HG03558 (cell line): Measurements from ENCODE around the gene CILP2.

ENCODE experiments used
- ATAC-seq: cut with Tn5 transposase; IDR thresholded peaks from one replicate; pipeline ENCODE4 v1.9.1; 2021; ENCODE audit warnings: moderate number of reproducible peaks; ENCODE audit not compliant: unreplicated experiment; ENCODE audit errors: extremely low read depth

Gene CILP2

DNA sequence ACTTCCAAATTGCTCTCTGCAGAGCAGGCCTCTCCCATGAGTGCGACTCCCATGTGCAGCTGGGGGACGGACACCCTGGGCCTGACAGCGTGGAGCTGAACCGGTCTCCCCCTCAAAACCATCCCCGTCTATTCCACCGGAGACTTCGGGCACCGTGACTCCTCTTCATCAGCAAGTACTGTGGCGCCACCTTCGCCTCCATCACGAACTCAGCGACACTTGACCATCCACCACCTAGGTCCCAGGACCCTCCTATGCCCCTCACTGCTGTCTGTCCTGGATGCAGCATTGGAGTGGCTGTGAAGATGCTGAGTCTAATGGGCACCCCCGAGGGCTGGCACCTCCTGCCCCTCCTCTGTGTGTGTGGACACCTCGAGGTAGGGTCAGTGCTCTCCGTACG is 20.6 kb downstream of the CILP2 start:
- no peak for ATAC-seq

DNA sequence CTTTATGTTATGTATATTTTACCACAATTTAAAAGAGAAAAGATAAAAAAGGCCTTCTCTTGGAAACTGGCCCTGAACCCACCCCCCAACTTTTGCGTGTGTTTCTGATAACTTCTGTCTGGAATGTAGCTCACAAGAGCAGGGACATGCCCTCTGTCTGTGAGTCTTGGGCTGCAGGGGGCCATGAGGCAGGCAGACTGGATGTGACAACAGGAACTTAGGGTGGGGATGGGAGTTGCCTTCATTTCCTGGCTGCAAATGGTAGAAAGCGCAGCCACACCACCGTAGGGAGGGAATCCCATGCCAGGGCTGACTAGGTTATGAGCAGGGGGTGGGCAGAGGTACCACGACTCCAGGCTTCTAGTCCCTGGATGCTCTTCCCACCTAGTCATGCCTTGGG is 21.9 kb downstream of the CILP2 start:
- ATAC-seq, result no peak

DNA sequence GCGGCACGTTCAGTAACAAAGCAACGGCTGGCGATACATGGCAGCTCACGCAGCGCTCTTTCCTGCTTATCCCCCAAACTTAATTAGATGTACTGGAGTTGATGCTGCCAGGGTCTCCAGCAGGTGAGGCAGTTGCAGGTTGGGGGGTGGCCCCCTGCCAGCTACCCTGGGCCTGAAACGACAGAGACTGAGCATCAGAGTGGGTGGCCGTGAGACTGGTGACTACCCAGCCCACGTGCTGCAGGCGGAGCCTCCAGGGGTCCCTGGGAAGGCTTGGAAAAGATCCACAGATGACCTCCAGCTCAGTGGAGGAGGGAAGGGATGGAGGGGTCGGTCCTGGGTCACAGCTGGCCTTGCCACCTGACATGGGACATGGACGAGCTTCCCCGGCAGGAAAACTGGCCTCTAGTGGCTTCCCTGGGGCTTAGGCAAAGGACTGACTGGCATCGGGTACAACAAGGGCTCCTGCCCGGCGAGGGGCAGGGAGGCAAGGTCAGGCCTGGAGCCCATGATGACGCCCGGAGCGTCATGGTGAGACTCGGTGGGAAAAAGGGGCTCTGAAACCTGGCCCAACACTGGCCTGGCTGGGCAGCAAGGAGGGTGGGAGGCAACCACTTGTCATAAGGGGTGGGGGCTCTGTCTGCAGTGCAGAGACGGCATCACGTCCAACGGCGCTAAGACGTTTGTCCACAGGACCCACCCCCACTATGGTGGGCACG is 24.0 kb downstream of the CILP2 start:
- no peak for ATAC-seq

DNA sequence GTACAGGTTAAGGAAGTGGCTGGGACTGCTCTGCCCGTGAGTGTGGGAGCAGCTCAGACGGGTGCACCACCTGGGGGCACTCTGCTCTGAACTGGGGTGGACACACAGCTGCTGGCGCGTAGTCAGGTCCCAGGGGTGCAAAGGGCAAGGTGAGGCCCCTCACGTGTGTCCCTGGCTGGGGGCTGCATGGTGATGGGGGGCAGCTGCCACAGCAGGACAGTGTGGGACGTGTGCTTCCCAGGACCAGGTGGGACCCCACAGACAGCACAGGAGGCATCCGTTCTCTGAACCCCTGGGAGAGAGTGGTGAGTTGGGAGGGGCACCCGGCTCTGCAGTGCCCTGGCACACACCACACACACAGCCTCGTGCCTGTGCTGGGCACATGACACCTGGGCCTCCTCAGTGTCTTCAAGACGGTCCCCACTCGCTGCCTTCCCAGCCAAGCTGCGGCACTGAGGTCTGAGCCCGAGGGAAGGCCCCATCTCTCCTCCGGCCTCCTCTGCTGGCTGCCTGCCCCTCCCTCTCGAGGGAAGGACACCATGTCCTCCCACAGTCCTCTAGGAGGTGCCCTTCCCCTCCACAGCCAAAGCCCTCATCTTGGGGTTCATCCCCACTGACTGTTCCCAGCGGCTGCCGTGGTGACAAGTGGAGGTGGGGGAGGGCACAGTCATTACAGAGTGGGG is 24.7 kb downstream of the CILP2 start:
- ATAC-seq, result no peak

DNA sequence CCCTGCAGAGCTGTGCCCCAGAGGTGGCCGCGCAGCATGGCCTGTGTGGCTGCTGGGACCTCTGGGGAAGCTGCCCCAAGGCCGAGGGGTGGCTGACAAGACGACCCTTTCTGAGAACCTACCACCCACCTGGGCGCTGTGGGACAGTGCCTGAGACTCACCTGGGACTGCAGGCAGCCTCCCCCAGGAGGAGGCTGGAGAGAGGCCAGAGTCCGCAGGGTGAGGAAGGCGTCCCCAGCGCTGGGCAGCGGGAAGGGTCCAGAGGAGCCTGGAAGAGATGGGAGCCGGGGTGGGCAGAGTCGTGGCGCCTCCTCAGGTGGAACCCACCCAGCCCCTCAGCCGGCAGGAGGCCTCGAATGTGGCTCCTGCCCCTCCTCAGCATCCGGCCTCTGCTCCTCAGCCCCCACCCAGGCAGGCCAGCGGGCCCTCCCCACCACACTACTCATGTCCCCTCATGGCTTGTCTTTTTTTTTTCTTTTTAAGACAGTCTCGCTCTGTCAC is 25.3 kb downstream of the CILP2 start:
- ATAC-seq, result no peak

DNA sequence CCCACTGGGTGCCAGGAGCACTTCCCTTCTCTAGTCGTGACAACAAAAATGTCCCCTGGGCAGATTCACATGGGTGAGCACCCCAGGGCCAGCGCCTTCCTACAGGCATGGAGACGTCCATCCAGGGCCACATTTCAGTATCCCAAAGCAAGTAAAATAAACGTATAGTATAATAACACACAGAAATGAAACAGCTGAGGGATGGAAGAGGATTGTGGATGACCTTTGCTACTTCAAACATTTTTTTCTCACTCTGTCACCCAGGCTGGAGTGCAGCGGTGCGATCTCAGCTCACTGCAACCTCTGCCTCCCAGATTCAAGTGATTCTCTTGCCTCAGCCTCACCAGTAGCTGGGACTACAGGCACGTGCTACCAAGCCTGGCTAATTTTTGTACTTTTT is 28.2 kb downstream of the CILP2 start:
- no peak for ATAC-seq

DNA sequence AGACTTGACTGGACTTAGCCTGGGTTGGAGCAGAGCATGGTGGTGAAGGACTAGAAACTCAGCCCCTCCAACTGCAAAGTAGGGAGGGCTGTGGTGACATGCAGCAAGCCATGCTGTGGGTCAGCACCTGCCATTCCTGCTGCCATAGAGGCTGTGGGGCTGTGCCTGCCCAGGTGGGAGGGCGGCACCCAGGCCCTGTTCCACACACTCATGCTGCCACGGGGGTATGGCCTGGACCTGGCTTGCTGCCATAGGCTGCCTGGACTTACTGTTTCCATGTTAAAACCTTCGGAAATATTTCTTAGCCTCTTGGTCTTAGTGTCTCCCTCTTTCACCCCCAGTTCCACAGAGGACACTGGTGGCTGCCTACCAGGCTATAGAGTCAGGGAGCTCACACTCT is 29.3 kb downstream of the CILP2 start:
- no peak for ATAC-seq

DNA sequence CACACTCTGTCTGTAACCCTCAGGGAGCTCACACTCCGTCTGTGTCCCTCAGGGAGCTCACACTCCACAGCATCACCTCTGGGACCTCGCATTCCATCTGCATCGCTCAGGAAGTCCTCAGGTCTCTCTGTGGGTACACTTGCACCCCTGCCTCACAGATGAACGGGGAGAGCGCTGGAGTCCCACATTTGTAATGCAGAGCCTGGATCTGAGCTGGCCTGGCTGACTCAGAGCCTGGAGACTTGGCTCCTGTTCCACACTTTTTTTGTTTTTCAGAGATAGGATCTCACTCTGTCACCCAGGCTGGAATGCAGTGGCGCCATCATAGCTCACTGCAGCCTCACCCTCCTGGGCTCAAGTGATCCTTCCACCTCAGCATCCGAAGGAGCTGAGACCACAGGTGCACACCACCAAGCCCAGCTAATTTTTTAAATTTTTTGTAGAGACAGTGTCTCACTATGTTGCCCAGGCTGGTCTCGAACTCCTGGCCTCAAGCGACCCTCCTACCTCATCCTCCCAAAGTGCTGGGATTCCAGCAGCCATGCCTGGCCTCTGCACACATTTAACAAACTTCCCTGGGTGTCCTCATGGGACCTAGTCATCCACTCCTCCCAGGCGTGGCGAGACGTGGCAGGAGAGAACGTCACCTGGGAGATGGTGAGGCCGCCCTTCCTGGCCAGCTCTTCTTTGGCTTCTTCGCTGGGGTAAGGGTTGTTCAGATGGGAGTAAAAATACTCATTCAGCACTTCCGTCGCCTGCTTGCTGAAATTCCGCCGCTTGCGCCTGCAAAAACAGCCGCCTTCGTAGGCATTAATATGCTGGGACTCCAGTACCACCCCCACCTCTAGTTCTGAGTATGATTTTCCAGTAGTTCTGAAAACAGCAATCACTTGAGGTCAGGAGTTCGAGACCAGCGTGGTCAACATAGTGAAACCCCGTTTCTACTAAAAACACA is 31.0 kb downstream of the CILP2 start:
- ATAC-seq, result no peak

DNA sequence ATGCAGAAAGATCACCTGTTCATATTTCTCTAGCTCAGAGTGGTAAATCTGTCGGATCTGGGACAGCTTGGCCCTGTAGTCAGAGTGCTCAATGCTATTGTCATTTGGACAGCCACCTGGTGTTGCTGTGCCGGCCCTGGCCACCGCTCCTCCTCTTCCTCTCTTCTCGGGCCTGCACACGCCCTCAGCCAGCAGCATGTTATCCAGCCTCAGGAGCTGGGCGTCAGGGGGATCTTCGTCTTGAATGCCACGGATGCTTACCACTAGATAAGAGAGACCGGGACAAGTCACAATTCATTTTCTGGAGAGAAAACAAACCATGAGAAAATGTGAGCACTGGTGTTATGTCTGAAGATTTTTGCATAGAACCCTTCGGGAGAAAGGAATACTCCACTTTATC is 32.5 kb downstream of the CILP2 start:
- ATAC-seq, result no peak

DNA sequence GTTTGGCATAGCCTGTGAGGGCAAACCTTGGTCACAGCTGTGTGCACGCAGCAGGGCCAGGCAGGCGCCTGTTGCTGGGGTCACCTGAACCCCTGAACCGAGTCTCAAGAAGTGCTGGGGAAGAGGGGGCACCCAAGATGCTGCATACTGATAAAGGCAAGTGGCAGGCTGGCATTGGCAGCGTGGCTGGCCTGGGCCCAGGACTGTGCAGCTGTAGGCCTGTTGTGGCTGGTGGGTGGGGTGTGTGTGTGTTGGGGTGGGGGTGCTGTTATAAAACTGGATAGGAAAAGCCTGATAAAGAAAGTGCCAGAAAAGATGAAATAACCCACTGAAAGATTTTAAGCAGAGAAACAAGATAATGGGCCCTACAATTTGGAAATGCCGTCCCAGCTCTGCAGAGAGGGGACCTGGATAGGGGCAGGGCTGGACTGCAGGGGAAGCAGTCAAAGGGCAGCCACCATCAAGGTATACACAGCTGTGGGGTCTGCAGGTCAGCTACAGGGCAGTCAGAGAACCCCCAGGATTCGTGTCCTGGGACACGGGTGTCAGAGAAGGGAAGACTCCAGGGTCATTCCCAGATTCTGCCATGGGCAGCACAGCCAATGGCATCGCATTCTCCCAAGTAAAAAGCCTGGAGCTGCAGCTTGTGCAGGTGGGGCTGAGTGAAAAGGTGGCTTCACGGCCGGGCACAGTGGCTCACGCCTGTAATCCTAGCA is 33.2 kb downstream of the CILP2 start:
- no peak for ATAC-seq

DNA sequence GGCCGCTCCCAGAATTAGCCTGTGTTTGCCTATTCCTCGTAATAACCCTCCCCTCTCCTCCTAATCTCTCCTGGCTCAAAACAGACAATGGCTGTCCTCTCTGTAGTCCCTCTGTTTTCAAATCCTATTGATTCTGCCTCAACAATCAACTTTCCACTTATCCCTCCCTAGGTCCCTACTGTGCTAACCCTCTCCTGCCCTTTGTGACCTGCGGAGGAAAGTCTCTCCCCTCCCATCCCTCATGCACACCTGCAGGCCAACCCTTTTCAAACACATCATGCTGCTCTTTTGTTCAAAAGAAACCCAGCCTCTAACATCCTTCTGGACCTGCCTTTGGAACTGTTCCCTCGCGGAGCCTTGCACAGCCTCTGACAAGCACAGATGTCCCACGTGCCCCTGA is 37.3 kb downstream of the CILP2 start:
- ATAC-seq, result no peak

DNA sequence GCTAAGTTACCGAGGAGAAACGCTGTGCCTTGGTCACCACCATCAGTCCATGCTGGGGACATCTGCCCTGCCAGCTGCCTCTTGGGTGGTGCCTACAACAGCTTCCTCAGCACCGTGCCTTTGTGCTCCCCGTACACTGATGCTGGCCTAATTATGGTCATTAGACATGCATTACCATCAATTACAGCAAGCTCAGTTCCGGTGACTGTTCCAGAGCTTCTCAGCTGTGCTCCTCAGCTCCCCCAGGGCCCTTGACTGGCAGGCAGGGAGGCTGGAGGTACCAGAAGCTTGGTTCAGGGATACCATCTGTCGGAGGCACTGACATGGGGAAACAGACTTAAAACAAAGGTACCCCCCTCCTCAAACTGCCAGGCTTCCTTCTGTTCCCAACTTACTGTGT is 40.2 kb downstream of the CILP2 start:
- no peak for ATAC-seq

DNA sequence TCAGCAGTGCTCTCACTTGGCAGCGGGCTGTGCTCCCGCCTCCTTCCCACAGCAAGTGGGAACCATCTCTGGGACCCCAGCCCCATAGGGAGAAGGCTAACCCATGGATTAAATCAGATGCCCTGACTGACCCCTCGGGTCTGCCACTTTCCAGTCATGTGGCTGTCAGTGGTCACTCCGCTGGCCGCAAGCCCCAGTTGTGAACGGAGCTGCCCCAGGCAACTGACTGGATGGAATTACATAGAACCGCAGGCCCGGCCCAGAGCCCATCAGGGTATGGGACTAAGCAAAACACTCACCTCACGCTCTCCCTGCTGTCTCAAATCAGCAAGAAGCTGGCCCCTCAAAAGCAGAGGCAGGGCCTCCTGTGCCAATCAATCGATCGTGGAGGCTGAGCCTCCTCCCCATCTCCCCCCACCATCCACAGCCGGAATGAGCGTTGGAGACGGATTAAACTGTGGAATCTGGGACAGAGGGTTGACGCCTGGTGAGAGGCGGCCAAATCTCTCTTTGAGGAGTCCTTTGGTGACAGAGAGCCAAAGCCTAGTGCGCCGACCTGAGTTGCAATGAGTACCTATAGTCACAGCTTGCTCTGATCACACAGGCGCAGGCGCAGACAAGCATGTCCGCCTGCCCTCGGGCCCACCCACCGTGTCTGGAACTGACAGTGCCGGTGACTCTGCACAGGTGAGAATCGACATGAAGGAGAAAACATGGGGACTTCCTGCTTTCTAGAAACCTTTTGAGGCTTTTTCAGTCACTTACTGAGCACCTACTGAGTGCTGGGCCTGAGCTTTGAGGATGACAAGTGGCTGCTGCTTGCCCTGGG is 41.7 kb downstream of the CILP2 start:
- no peak for ATAC-seq

DNA sequence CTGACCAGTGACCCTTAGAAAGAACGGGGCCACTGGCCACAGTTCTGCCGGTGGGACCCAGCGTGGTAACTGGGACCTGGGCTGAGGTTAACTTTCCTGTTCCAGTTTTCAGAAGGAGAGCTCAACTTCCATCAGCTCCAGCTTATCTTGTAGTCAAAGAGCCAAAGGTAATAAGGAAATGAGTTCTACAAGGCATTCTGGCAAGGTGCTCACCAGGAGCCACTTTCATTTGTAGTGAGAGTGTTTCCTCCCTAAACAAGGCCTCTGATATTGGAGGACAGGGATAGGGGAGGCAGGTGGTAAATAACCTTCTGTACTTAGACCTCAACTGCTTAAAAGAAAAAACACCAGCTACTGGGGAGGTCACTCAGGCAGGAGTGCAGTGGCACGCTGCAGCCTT is 42.4 kb downstream of the CILP2 start:
- no peak for ATAC-seq

DNA sequence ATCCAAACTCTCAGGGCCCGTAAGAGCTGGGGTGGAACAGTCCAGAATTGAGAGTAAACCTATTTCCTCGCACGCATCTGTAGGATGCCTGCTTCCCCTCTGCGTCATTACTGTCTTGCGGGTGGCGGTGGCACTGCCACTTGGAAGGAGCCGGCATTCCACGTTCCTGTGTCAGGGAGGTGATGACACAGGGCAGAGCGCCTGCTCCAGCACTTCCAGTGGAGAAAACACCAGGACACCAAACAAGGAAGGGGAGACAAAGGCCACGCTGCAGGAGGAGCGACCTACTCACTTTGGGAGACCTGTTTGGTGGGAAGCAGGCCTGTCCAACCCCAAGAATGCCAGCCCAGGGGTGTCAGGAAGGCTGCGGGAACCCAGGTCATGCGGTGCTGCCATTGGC is 43.3 kb downstream of the CILP2 start:
- no peak for ATAC-seq

DNA sequence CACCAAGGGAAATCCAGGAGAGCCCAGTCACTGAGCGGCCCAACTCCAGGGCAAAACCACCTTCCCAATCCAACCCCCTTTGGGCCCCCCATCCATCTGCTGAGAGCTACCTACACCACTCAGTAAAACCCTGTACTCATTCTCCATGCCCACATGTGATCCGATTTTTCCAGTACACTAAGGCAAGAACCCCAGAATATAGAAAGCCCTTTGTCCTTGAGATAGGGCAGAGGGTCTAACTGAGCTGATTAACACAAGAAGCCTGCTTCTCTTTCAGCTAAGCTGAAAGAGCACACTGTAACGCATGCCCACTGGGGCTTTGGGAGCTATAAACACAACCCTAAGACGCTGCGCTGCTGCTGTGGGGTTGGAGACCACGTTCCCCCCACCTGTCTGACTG is 44.4 kb downstream of the CILP2 start:
- no peak for ATAC-seq

DNA sequence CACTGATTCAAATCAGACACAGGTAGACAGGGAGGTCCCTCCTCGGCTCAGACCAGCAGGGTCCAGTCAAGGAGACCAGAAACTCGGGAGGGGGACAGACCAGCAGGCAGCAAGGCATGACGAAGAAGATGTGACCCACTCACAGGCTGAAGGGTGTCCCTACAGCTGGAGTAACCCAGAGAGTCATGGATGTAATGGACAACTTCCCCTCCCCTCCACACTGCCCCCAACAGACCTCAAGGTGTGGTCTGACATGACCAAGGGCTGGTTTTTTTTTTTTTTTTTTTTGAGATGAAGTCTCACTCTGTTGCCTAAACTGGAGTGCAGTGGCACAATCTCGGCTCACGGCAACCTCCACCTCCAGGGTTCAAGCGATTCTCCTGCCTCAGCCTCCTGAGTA is 46.3 kb downstream of the CILP2 start:
- no peak for ATAC-seq

DNA sequence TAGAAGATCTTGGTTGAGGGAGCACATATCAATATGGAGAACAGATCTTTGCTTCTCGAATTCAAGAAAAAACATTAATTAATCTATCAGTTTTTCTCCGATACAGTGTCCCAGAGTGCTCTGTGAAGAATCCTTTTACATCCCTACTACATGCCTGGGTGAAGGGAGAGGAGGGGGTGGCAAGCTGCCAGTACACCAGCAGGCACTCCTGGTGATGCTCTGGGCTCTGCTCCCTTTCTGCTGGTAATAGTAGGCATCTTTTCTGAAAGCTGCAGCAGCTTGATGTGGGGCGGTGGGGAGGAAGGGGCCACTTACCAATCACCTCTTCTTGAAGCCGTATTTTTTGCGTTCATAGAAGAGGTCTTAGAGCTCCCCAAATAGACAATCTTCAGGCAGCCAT is 49.7 kb downstream of the CILP2 start:
- no peak for ATAC-seq

DNA sequence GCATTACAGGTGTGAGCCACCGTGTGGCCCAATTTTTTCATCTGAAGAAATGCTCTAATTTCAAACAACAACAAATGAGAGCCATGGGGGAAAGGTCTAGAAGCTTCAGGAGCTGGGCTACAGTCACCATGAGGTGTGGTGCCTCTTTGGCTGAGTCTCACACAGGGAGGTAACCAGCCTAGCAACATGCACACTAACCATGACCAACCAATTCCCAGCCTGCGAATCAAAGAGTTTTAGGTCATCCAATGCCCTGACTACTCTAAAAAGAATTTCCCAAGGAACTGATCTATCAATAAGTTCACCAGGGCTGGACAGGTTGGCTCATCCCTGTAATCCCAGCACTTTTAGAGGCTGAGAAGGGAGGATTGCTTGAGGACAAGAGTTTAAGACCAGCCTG is 50.5 kb downstream of the CILP2 start:
- ATAC-seq, result no peak
